NB4 (cell line): ENCODE data around the gene TMEM221.

Source experiments
- CTCF ChIP-seq: IDR thresholded peaks from one replicate; pipeline ENCODE4 v1.5.1; 2012; ENCODE audit warnings: low read depth, low read length
- MAX ChIP-seq: IDR thresholded peaks from 2 replicates; pipeline ENCODE4 v1.6.1; 2011; ENCODE audit warnings: low read depth, low read length
- MYC ChIP-seq: IDR thresholded peaks from 2 replicates; pipeline ENCODE4 v1.6.1; 2011; ENCODE audit warnings: low read depth, low read length
- POLR2A ChIP-seq: IDR thresholded peaks from 2 replicates; pipeline ENCODE4 v1.6.1; 2011; ENCODE audit warnings: mild to moderate bottlenecking; ENCODE audit not compliant: insufficient read length; ENCODE audit errors: extremely low read depth

- TF ChIP-seq CTCF, result no peak
- TF ChIP-seq MAX, result no peak
- TF ChIP-seq POLR2A, result no peak
- TF ChIP-seq MYC, result no peak
These were observed 55.5 kb downstream of the TMEM221 start for GRCh38 chr19:17393002-17393401.
